NCI-H146 (cell line): ENCODE measurements around the gene CCDC70.
"Not testable (repeated sequence)": the region's sequence is repeated elsewhere in the genome, so short reads cannot be mapped to it uniquely, and the experiment has no call there.

ENCODE experiments used
- DNase-seq: peaks from one replicate; lab custom pipeline; 2025; lab: John Stamatoyannopoulos, UW

Gene CCDC70

DNA sequence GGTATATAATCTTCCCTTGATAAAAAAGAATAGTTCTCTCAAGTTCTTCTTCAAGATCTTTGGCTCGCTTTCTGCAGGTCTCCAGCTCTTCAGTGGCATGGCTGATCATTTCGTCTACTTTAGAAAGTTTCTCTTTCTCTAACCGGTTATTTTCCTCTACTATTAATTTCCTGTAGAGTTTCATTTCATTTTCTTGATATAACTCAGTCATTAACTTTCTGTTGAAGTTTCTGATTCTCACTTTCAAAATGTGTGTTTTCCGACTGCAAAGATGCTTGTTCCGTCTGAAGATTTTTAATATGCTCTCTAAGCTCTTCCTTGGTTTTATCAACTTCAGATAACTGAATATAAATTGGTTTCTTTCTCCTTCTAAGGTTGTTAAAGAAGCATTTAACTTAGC, 47.5 kb downstream of the CCDC70 start:
- DNase-seq = not testable (repeated sequence)

GRCh38 chr13:51910508-51910907, 48.7 kb downstream of the CCDC70 start:
- DNase-seq = no peak

DNA sequence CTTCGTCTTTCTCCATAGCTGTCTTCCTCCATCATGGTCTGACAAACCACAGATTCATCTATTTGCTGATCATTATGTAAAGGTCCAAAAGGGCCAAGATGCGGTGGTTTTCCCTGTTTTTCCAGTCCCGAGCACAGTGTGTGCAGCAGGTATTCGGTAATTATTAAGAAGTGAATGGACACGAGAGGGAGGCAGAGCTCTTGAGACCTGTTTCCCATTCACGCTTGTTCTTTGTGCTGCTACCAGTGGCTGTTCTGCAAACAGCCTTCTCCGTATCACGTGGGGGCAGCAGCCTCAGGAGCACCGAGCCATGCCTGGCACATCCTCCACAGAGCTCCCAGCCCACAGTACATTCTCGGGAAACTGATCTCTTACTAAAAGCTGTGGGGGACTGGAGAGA, 50.3 kb downstream of the CCDC70 start:
- peak; percentile 65 for DNase-seq

GRCh38 chr13:51912511-51913225, 50.9 kb downstream of the CCDC70 start:
- no peak for DNase-seq

DNA sequence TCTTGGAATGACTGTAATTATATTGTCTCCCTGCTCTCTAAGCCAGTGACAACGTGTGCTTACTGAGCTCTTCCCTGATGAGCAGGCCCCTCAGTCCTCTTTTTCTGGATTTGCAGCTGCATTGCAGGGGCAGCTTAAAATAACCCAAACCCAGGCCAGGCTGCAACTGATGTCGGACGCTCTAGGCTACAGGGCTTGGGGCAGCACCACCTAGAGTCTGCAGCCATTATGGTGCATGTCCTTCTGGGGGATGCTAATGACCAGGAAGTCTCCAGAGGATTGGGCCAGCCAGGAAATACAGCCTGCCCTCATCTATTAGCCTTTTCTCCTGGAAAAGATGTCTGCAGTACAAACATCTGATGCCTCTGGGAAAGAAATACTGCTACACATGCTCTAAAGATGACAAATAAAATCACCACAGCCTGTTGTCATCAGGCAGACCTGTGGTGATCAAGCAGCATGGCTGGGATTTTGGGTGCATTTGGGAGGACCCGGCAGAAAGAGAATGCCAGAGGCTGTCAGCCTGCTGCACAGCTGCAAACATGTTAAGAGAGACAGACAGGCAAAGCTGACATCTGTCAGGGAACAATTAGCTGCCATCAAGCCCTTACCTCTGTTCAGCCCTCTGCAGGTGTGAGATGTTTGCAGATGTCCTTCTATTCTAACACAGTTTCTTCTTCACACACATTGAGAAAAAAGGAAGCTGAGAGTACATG, 51.8 kb downstream of the CCDC70 start:
- peak; percentile 23 for DNase-seq

- no peak for DNase-seq
These were observed 52.3 kb downstream of the CCDC70 start for GRCh38 chr13:51914137-51914493.
